SH-SY5Y (cell line): ENCODE measurements around the gene SLC5A9.

Experiments used
- GATA2 ChIP-seq: IDR thresholded peaks from 2 replicates; pipeline ENCODE4 v1.6.1; 2011; ENCODE audit warnings: mild to moderate bottlenecking, low read depth, low read length
- GATA3 ChIP-seq: IDR thresholded peaks from 2 replicates; pipeline ENCODE4 v1.6.1; 2011; ENCODE audit warnings: low read depth, mild to moderate bottlenecking, low read length, moderate library complexity

DNA sequence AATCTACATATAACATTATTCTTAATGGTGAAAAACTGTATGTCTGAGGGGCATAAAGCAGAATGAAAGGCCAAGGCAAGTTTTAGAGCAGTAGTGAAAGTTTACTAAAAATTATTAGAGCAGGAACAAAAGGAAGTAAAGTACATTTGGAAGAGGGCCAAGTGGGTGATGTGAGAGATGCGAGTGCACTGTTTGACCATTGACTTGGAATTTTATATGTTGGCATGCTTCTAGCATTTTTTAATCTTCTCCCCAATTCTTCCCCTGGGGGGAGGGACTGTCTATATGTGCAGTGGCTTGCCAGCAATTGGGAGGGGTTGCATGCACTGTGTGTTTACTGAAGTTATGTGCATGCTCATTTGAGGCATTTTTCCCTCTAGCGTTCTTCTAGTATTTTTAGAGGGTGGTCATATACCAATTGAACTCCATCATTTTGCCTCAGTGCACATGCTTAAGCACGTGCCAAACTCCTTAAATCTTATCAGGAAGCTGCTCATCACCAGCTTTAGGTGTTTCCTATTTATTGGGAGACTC is 36.1 kb upstream of the SLC5A9 start:
- no peak for TF ChIP-seq GATA2
- no peak for TF ChIP-seq GATA3
